Measurements from ENCODE around the gene CXCR4. TPM values are rescaled to one million over a fixed set of nuclear protein-coding genes. Genes with fewer than 3 reads are reported as not detected.

CXCR4 gene
- total and polyA plus RNA-seq, 2 of the 4 experiments (the other 2 are of a cell fraction): not detected

DNA sequence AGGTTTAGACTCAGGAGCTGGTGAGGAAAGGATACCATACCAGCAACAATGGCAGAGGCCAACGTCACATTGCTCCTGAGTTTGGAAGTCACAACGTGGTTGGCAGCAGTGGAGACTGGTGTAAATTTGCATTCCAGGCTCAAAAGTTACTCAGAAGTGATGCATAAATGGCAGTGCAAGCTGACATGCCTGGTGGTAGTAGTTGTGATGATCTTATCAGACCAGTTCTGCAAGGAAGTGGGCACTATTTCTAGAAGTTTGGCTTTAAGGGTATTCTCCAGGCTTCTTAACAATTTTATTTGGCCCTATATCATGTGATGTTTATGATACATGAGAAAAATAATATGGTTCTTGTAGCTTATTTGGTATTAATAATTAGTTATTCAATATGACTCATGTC is 37.8 kb downstream of the CXCR4 start:
- Histone ChIP-seq H3K4me1 (ENCODE audit: control insufficient read depth, insufficient read depth, low read length) (no peaks in the 10 kb centered on the region), H4K20me1 (ENCODE audit: insufficient read depth, low read length) (no peaks in the 10 kb centered on the region), H2BK5ac (ENCODE audit: low read depth, low read length, poor library complexity, severe bottlenecking) (no peak overlapping the region), H3K4ac (ENCODE audit: low read depth, low read length) (no peak overlapping the region), H2AFZ (replicated peaks; ENCODE audit: low read length, poor library complexity) (no peak overlapping the region), H3K18ac (ENCODE audit: low read depth, low read length) (no peak overlapping the region), H3K36me3 (ENCODE audit: control insufficient read depth, insufficient read depth, low read length) (no peaks in the 10 kb centered on the region), H3K9ac (ENCODE audit: low read depth, low read length) (no peak overlapping the region), H4K91ac (ENCODE audit: insufficient read depth, low read depth, low read length) (no peak overlapping the region), H3K79me1 (ENCODE audit: low read depth in 1 of 2, low read length in 2 of 2) (no peaks in the 10 kb centered on the region), H3K4me3 (ENCODE audit: insufficient read depth, low read depth, low read length) (no peak overlapping the region), H3K9me1 (ENCODE audit: insufficient read depth, low read length) (no peaks in the 10 kb centered on the region), H2AK9ac (replicated peaks; ENCODE audit: low read depth, low read length, poor library complexity) (no peak overlapping the region), H3K23ac (ENCODE audit: low read depth, low read length) (no peak overlapping the region), H3K9me3 (ENCODE audit: control insufficient read depth, insufficient read depth, low read length) (no peaks in the 10 kb centered on the region), H2BK120ac (ENCODE audit: low read depth, low read length) (no peak overlapping the region), H3K27ac (ENCODE audit: insufficient read depth, low read length) (no peak overlapping the region), H2BK20ac (ENCODE audit: low read depth, low read length) (no peak overlapping the region), H3K27me3 (ENCODE audit: control insufficient read depth, insufficient read depth, low read length) (no peaks in the 10 kb centered on the region), H3K4me2 (ENCODE audit: low read depth, low read length) (no peak overlapping the region), H2BK15ac (ENCODE audit: low read depth, low read length) (no peak overlapping the region), H3K14ac (replicated peaks; ENCODE audit: low read depth, low read length) (no peak overlapping the region), H4K5ac (ENCODE audit: low read depth, low read length) (no peak overlapping the region), H2AK5ac (ENCODE audit: low read depth, low read length) (no peak overlapping the region), H3K56ac (ENCODE audit: extremely low read depth, insufficient read depth, low read length) (no peak overlapping the region), H4K8ac (ENCODE audit: low read depth in 2 of 2, low read length in 2 of 2) (no peak overlapping the region)
- BruUV-seq (replicated peaks): no TSS peak
- POLR2A ChIA-PET (ENCODE audit: unreplicated experiment): no interaction called here
- TF ChIP-seq CEBPB (IDR thresholded peaks at IDR 0.05; ENCODE audit: low read depth, low read length) (no peak), NFE2L2 (IDR thresholded peaks at IDR 0.05; ENCODE audit: low read depth, low read length) (no peak), BHLHE40 (IDR thresholded peaks at IDR 0.05; ENCODE audit: low read depth, low read length) (no peak)
- TF ChIP-seq, protein P1, sequence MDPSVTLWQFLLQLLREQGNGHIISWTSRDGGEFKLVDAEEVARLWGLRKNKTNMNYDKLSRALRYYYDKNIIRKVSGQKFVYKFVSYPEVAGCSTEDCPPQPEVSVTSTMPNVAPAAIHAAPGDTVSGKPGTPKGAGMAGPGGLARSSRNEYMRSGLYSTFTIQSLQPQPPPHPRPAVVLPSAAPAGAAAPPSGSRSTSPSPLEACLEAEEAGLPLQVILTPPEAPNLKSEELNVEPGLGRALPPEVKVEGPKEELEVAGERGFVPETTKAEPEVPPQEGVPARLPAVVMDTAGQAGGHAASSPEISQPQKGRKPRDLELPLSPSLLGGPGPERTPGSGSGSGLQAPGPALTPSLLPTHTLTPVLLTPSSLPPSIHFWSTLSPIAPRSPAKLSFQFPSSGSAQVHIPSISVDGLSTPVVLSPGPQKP (IDR thresholded peaks at IDR 0.05; ENCODE audit: borderline replicate concordance, low read depth, low read length): no peak
- no peak for DNase-seq
- CTCF ChIA-PET: no interaction called here
- WGBS, 2 experiments (ENCODE audit: extremely low coverage in 2 of 2, insufficient read length in 1 of 2): 27% methylated on average over 2 of the region's 2 CpGs; no CpG with 5 or more reads in 1 of the 2 experiments
- dilution Hi-C loops (cut with HindIII; ENCODE audit: low sequenced_read_pairs, unreplicated experiment) (no loop called here), intact Hi-C loops (cut with micrococcal nuclease) (no loop called here), in situ Hi-C loops (cut with MboI; ENCODE audit: low sequenced_read_pairs) (no loop called here)
- ATAC-seq (ENCODE audit: low read depth): no peak
